SW 1271 (cell line): Measurements from ENCODE around the gene METRN.

ENCODE experiments used
- DNase-seq, 2 experiments: peaks; one replicate each; lab custom pipeline; 2025; lab: John Stamatoyannopoulos, UW

METRN gene

GRCh38 chr16:714558-715476 is at the start of gene METRN:
Gene METRN (plus strand): TSS chr16:715118. CDS start chr16:715290, 172 bp downstream.
- DNase-seq = peak; percentile 33 to 72

GRCh38 chr16:666572-666971 is 48.3 kb upstream of the METRN start:
- DNase-seq = no peak

- no peak for DNase-seq
Observed at GRCh38 chr16:667113-667779, 47.7 kb upstream of the METRN start.

GRCh38 chr16:667780-668518 is 47.0 kb upstream of the METRN start, which contains the start of gene RHOT2:
Gene RHOT2 (plus strand): TSS chr16:668132. CDS start chr16:668200, 68 bp downstream.
- peak; percentile 48 to 80 for DNase-seq

GRCh38 chr16:668519-669171 is 46.3 kb upstream of the METRN start:
- DNase-seq = no peak

- DNase-seq = no peak
Observed at GRCh38 chr16:669666-670065, 45.3 kb upstream of the METRN start.

- DNase-seq = no peak
Observed at GRCh38 chr16:670485-671352, 44.2 kb upstream of the METRN start.

- DNase-seq = no peak
Observed at GRCh38 chr16:671353-672131, 43.4 kb upstream of the METRN start.

- no peak for DNase-seq
Observed at GRCh38 chr16:672371-672770, 42.5 kb upstream of the METRN start.

- DNase-seq = no peak
Observed at GRCh38 chr16:672851-673250, 42.1 kb upstream of the METRN start.

- DNase-seq = no peak
Observed at GRCh38 chr16:673399-673991, 41.4 kb upstream of the METRN start.

- DNase-seq = no peak
Observed at GRCh38 chr16:674214-674881, 40.6 kb upstream of the METRN start.

GRCh38 chr16:674968-675883 is 39.7 kb upstream of the METRN start, which contains the start of gene RHBDL1:
Gene RHBDL1 (plus strand): TSS chr16:675671. CDS start chr16:675791, 120 bp downstream.
- DNase-seq = no peak

- DNase-seq = no peak
Observed at GRCh38 chr16:675884-676564, 38.9 kb upstream of the METRN start.

GRCh38 chr16:676565-676902 is 38.4 kb upstream of the METRN start:
- no peak for DNase-seq

- no peak for DNase-seq
Observed at GRCh38 chr16:676913-677312, 38.0 kb upstream of the METRN start.
